ENCODE data around the gene METTL15.

DNA sequence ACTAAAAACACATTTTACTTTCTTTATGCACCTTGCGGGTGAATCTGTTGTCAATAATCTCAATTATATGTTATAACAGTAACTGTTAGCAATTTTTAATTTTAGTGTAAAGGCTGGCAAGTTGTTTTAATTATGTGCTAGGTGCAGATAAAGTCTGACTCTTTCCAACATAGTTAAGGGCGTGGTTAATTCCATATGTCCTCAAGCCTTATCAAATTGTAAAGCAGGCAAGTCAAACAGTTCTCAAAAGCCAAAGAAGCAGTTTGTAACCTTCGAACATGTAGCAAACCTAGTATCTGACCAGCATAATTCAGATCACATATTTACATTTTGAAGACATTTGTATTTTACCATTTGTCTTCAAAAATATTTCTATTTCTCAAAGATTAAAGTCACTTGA, 29.2 kb downstream of the METTL15 start:
- TF ChIP-seq, protein P1, sequence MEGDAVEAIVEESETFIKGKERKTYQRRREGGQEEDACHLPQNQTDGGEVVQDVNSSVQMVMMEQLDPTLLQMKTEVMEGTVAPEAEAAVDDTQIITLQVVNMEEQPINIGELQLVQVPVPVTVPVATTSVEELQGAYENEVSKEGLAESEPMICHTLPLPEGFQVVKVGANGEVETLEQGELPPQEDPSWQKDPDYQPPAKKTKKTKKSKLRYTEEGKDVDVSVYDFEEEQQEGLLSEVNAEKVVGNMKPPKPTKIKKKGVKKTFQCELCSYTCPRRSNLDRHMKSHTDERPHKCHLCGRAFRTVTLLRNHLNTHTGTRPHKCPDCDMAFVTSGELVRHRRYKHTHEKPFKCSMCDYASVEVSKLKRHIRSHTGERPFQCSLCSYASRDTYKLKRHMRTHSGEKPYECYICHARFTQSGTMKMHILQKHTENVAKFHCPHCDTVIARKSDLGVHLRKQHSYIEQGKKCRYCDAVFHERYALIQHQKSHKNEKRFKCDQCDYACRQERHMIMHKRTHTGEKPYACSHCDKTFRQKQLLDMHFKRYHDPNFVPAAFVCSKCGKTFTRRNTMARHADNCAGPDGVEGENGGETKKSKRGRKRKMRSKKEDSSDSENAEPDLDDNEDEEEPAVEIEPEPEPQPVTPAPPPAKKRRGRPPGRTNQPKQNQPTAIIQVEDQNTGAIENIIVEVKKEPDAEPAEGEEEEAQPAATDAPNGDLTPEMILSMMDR (IDR thresholded peaks at IDR 0.05): no peak
- TF ChIP-seq POLR2A (IDR thresholded peaks at IDR 0.05): no peak
